GM19438 (cell line): ENCODE results near the gene EEPD1.

Source experiments
- ATAC-seq: cut with Tn5 transposase; IDR thresholded peaks from one replicate; pipeline ENCODE4 v1.9.1; 2021; ENCODE audit warnings: low read depth; ENCODE audit not compliant: unreplicated experiment

Gene EEPD1

GRCh38 chr7:36296284-36296683 lies 143.2 kb downstream of the EEPD1 start:
- ATAC-seq = no peak

- ATAC-seq = no peak
Measured at GRCh38 chr7:36297364-36298009, 144.4 kb downstream of the EEPD1 start.

- no peak for ATAC-seq
Measured at GRCh38 chr7:36298106-36298505, 145.1 kb downstream of the EEPD1 start.

- no peak for ATAC-seq
Measured at GRCh38 chr7:36299223-36299774, 146.2 kb downstream of the EEPD1 start.

- ATAC-seq = no peak
Measured at GRCh38 chr7:36299823-36300341, 146.8 kb downstream of the EEPD1 start.

GRCh38 chr7:36300696-36301350 lies 147.8 kb downstream of the EEPD1 start:
- ATAC-seq = no peak

- ATAC-seq = no peak
Measured at GRCh38 chr7:36301914-36302771, 149.1 kb downstream of the EEPD1 start.

- no peak for ATAC-seq
Measured at GRCh38 chr7:36303202-36304098, 150.4 kb downstream of the EEPD1 start.

- ATAC-seq = no peak
Measured at GRCh38 chr7:36304099-36304425, 151.0 kb downstream of the EEPD1 start.

- ATAC-seq = no peak
Measured at GRCh38 chr7:36305226-36305625, 152.2 kb downstream of the EEPD1 start.

- ATAC-seq = no peak
Measured at GRCh38 chr7:36305648-36306047, 152.6 kb downstream of the EEPD1 start.

GRCh38 chr7:36306222-36306621 lies 153.2 kb downstream of the EEPD1 start:
- ATAC-seq = no peak

- no peak for ATAC-seq
Measured at GRCh38 chr7:36306722-36307121, 153.7 kb downstream of the EEPD1 start.

- no peak for ATAC-seq
Measured at GRCh38 chr7:36308031-36308430, 155.0 kb downstream of the EEPD1 start.

- ATAC-seq = no peak
Measured at GRCh38 chr7:36309301-36309700, 156.2 kb downstream of the EEPD1 start.

- no peak for ATAC-seq
Measured at GRCh38 chr7:36309716-36310115, 156.7 kb downstream of the EEPD1 start.

- no peak for ATAC-seq
Measured at GRCh38 chr7:36310897-36311296, 157.8 kb downstream of the EEPD1 start.

- ATAC-seq = no peak
Measured at GRCh38 chr7:36311539-36311938, 158.5 kb downstream of the EEPD1 start.

- ATAC-seq = no peak
Measured at GRCh38 chr7:36312064-36312914, 159.2 kb downstream of the EEPD1 start.
